Measurements from ENCODE around the gene TMED1. TPM values are rescaled to one million over a fixed set of nuclear protein-coding genes. Genes with fewer than 3 reads are reported as not detected.

TMED1 gene
- total RNA-seq, 1 donor from 2014 or later = 57.3 TPM

DNA sequence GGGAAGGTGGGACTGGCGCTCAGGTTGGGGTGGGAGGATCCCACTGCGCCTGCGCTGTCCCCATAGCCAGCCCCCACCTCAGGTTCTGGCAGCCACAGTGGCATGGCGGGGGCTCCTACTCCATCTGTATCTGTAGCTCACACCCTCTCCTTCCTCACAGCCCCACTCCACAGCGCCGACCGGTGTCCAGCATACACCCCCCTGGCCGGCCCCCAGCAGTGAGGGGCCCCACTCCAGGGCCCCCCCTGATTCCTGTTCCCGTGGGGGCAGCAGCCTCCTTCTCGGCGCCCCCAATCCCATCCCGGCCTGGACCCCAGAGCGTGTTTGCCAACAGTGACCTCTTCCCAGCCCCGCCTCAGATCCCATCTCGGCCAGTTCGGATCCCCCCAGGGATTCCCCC is 6.0 kb downstream of the TMED1 start:
- no peak overlapping the region for H3K4me3 ChIP-seq (ENCODE audit: low read depth, low read length)
- DNase-seq (ENCODE audit: low read depth) = no peak
- TF ChIP-seq, protein P1, sequence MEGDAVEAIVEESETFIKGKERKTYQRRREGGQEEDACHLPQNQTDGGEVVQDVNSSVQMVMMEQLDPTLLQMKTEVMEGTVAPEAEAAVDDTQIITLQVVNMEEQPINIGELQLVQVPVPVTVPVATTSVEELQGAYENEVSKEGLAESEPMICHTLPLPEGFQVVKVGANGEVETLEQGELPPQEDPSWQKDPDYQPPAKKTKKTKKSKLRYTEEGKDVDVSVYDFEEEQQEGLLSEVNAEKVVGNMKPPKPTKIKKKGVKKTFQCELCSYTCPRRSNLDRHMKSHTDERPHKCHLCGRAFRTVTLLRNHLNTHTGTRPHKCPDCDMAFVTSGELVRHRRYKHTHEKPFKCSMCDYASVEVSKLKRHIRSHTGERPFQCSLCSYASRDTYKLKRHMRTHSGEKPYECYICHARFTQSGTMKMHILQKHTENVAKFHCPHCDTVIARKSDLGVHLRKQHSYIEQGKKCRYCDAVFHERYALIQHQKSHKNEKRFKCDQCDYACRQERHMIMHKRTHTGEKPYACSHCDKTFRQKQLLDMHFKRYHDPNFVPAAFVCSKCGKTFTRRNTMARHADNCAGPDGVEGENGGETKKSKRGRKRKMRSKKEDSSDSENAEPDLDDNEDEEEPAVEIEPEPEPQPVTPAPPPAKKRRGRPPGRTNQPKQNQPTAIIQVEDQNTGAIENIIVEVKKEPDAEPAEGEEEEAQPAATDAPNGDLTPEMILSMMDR (conservative IDR thresholded peaks at IDR 0.05; ENCODE audit: low read depth, low read length) = no peak

- TF ChIP-seq, protein P1 (conservative IDR thresholded peaks at IDR 0.05; ENCODE audit: low read depth, low read length) = peak; percentile 7
- H3K4me3 ChIP-seq (ENCODE audit: low read depth, low read length) = no peak overlapping the region
- no peak for DNase-seq (ENCODE audit: low read depth)
These were observed 6.8 kb downstream of the TMED1 start for GRCh38 chr19:10828981-10829821.

DNA sequence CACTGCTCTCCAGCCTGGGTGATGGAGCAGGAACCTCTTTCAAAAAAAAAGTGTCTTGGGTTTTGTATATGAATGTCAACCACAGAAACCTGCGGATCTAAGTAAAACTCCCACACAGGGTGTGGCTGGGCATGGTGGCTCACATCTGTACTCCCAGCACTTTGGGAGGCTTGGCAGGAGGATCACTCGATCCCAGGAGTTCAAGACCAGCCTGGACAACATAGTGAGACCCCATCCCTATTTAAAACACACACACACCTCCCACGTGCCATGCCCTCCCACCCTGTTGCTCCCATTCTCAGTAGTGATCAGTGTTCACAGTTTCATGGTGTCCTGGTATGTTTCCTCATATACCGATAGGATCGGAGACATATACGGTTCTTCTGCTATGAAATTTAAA is 9.2 kb downstream of the TMED1 start:
- TF ChIP-seq, protein P1 (conservative IDR thresholded peaks at IDR 0.05; ENCODE audit: low read depth, low read length) = no peak
- no peak for DNase-seq (ENCODE audit: low read depth)
- no peak overlapping the region for H3K4me3 ChIP-seq (ENCODE audit: low read depth, low read length)

DNA sequence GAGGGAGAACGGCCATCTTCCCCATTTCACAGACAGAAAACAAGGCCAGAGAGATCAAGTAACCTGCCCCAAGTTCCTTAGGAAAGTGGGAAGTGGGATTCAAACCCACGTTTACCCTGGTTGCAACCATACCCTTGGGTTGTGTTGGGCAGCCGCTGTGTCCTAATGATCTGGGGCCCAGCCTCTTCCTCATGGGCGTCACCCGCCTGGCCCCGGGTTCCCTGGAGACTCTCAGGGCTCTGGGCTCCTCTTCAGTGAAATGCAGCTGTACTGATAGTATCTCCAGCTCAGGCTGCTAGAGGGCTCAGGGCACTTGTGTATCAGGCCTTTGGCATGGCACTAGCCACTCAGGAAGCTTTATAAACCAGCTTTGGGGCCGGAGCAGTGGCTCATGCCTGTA is 9.8 kb downstream of the TMED1 start:
- DNase-seq (ENCODE audit: low read depth) = no peak
- TF ChIP-seq, protein P1 (conservative IDR thresholded peaks at IDR 0.05; ENCODE audit: low read depth, low read length) = no peak
- H3K4me3 ChIP-seq (ENCODE audit: low read depth, low read length) = no peak overlapping the region

DNA sequence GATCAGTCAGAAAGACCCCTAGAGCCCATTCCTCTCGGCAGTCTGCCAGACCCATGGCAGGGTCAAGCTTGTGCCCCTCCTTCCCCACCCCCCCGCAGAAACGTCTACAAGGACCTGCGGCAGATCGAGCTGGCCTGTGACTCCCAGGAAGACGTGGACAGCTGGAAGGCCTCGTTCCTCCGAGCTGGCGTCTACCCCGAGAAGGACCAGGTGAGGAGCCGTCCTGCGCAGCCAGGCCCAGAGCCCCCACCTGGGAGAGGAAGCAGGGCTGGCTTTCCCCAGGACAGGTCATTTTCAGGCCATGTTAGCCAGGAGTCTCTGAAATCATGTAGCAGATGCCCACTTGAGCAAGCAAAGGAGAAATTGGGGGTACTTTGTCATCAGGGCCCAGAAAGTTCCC is 12.3 kb downstream of the TMED1 start:
- TF ChIP-seq, protein P1 (conservative IDR thresholded peaks at IDR 0.05; ENCODE audit: low read depth, low read length) = no peak
- no peak for DNase-seq (ENCODE audit: low read depth)
- H3K4me3 ChIP-seq (ENCODE audit: low read depth, low read length) = no peak overlapping the region

DNA sequence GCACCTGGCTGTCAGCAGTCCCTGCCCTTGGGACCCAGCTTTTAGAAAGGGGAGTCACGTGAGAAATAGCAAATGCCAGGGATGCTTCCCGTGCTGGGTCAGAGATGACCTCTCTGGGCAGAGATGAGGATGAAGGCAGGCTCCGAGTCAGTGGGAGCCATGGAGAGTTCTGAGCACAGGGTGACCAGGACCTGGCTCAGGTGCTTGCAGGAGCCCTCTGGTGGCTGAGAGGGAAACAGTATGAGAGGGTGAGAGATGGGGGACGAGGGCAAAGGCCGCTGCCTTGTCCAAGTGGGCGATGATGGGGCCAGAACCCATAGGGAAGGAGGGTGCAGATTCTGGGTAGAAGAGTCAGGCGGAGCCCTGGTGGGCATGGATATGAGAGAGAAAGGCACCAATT is 15.8 kb downstream of the TMED1 start:
- no peak overlapping the region for H3K4me3 ChIP-seq (ENCODE audit: low read depth, low read length)
- no peak for DNase-seq (ENCODE audit: low read depth)
- TF ChIP-seq, protein P1 (conservative IDR thresholded peaks at IDR 0.05; ENCODE audit: low read depth, low read length) = peak; percentile 47

Data from epithelial cell of proximal tubule (primary cell).